GF-D8 (cell line): Measurements from ENCODE around the gene KIAA0825.
"Not testable (repeated sequence)": the region's sequence is repeated elsewhere in the genome, so short reads cannot be mapped to it uniquely, and the experiment has no call there.

Experiments used
- DNase-seq: peaks from one replicate; lab custom pipeline; 2025; lab: John Stamatoyannopoulos, UW

The KIAA0825 gene

DNA sequence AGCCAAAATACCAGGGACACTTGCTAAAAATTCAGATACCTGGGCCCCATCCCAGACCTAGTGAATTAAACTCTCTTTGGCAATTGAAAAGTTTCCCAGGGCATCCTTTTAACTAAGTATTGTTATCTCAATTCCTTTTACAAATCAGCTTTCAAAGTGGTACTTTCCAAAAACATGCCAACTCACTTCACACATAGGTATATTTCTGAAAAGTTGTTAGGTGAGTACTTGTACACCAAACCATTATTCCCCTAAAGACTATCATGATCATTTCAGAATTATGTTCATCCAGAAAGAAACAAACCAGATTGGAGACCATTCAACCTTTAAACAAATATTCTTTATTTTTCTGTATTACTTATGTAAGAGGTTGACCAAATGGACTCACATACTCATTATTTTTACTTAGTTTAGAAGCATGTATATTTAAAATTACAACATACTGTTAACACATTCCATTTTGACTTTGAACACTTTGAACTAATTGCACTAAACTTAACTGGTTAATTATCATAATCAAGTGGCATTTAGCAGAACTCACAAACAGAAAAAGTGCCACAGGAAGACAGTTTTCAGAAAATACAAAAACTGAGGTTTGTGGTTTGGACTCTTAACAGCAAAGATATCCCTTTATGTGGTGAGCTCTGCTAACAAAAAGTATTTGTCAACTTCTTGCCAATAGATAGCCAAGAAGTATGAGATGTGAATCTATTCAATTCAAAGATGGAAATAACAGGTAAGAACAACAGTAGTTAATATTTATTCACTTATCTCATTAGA is 40.7 kb downstream of the KIAA0825 start:
- DNase-seq, result no peak

DNA sequence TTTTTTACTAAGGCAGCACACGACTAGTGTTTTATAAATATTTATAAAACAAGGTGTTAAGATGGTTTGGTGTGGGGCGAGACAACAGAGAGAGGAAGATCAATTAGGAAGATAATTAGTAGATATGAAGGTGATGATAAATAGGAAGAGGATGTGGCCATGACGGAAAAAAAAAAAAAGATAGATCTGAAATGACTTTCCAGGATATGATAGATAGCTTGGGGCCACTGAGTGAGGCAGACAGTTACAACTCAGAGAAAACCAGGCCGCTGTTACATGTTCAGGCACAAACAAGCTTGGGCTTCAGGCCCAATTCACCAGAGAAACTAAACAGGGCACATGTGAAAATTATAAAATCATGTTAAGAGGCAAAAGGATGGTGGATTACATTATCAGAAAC is 43.2 kb downstream of the KIAA0825 start:
- no peak for DNase-seq

DNA sequence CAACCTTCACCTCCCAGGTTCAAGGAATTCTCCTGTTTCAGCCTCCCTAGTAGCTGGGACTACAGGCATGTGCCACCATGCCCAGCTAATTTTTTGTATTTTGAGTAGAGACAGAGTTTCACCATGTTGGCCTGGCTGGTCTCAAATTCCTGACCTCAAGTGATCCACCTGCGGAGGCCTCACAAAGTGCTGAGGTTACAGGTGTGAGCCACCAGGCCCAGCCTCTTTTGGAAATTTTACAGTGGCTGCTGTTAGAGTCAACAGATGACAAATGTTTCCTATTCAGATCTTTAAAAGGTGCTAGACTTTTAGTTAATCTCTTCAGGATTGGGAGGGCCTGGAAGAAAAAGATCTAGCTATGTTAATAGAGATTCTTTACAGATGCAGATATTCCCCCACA is 45.1 kb downstream of the KIAA0825 start:
- not testable (repeated sequence) for DNase-seq

- no peak for DNase-seq
Observed at GRCh38 chr5:94571415-94571814, 47.0 kb downstream of the KIAA0825 start.

GRCh38 chr5:94564812-94565211 is 53.6 kb downstream of the KIAA0825 start:
- DNase-seq, result no peak

- DNase-seq, result no peak
Observed at GRCh38 chr5:94562327-94562971, 56.0 kb downstream of the KIAA0825 start.

DNA sequence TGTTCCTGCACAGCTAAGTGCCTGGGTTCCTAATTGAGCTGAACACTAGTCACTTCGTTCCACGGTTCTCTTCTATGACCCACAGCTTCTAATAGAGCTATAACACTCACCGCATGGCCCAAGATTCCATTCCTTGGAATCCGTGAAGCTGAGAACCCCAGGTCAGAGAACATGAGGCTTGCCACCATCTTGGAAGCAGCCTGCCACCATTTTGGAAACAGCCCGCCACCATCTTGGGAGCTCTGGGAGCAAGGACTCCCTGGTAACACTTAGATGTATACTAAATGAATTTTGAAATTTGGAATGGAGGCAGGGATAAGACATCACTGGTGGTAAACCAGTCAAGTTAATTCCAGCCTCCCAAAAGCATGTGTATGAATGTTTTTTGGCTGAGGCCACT is 60.4 kb downstream of the KIAA0825 start:
- DNase-seq, result no peak

DNA sequence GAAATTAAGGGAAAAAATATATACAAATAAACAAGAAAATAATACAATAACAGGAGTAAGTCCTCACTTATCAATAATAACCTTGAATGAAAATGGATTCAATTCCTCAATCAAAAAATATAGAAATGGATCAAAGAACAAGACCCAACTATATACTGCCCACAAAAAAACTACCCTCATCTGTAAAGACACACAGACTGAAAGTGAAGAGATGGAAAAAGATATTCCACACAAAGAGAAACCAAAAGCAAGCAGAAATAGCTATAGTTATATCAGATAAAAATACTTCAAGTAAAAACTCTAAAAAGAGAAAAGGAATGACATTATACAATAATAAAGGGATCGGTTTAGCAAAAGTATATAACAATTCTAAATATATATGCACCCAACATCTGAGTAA is 66.5 kb downstream of the KIAA0825 start:
- no peak for DNase-seq

DNA sequence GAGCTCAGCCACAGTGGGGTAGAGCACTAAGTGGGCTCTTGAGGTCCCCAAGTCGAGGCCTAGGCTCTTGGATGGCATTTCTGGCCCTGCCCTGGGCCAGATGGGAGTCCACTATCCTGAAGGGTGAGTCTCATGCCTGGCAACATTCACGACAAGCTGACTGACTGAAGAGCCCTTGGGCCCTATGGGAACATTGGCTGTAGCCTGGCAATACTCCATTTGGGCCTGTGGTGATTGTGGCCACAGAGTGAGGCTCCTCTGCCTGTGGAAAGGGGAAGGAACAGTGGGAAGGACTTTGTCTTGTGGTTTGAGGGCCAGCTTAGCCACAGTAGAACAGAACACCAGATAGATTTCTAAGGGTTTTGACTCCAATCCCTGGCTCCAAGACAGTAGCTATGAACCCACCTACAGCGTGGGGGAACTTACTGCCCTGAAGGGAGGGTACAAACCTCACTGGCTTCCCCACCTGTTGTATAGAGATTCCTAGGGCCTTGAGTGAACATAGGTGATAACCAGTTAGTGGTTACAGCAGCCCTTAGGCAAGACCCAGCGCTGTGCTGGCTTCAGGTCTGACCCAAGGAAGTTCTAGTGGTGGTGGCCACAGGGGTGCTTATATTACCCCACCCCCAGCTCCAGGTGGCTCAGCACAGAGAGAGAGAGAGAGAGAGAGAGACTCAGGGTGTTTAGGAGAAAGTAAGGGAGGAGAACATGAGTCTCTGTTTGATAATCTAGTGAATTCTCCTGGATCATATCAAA is 72.4 kb downstream of the KIAA0825 start:
- peak; percentile 74 for DNase-seq

DNA sequence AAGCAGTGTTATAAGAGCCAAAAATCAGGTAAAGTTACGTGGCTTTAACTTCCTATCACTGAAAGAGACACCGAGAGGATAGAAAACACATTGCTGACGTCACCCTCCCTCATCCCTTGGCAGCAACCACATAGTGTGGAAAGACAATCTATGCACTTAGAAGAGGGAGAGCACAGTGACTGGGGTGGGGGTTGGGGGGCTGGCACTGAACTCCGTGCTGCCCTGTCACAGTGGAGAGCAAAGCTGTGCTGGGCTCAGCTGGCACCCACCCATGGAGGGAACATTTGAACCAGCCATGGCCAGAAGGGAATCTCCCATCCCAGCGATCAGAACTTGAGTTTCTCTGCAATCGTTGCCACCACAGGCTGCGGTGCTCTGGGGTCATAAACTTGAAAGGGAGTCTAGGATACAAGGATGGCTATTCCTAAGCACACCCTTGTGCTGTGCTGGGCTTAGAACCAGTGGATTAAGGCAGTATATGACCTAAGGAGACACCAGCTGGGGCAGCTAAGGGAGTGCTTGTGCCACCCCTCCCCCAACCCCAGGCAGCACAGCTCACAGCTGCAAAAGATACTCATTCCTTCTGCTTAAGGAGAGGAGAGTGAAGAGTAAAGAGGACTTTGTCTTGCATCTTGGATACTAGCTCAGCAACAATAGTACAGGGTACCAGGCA is 73.4 kb downstream of the KIAA0825 start:
- DNase-seq, result no peak

GRCh38 chr5:94544031-94544650 is 74.3 kb downstream of the KIAA0825 start:
- peak; percentile 27 for DNase-seq

DNA sequence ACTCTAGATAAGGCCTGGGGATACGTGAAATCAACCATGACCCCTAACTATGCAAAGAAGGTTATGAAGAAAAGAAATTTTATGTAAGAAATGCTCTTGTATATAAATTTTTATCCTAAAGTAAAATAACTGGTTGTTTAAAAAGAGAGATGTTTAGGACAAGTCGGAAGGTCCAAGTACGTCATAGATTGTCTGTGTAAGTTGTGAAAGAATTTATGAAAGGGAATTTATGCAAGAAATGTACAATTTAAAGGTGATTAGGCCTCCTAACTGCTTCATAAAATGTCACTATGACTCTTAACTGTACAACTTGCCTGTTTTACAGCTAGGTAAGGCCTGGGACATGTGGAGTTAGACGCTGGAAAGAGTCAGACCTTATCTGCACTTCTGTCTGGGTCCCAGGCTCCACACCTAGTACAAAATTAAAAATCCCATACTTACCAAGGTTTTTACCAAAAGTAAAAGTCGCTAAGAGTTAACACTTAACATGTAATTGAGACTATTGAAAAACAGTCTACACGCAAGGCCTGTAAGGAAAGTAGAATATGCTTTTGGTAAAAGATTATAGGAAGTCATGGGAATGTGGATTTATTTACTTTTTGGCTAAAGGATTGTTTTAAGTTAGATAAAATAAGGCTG is 77.4 kb downstream of the KIAA0825 start:
- DNase-seq, result no peak

- no peak for DNase-seq
Observed at GRCh38 chr5:94538260-94538659, 80.1 kb downstream of the KIAA0825 start.

DNA sequence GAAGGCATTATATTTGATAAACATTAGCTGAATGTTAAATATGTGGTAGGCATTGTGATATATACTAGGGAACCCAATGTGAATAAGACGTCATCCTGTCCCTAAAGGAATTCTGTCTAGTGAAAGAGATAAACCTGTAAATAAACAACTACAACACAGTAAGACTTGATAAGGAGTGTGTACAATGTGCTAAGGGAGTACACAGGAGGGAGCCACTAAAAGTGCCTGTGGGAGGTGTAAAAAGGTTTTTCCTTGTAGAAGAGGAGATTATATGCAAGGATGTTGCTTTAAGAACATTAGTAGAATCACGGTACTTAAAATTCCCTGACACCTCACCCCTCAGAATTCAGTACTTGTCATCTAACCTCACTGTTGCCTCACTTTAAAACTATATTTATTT is 91.7 kb downstream of the KIAA0825 start:
- DNase-seq, result no peak

DNA sequence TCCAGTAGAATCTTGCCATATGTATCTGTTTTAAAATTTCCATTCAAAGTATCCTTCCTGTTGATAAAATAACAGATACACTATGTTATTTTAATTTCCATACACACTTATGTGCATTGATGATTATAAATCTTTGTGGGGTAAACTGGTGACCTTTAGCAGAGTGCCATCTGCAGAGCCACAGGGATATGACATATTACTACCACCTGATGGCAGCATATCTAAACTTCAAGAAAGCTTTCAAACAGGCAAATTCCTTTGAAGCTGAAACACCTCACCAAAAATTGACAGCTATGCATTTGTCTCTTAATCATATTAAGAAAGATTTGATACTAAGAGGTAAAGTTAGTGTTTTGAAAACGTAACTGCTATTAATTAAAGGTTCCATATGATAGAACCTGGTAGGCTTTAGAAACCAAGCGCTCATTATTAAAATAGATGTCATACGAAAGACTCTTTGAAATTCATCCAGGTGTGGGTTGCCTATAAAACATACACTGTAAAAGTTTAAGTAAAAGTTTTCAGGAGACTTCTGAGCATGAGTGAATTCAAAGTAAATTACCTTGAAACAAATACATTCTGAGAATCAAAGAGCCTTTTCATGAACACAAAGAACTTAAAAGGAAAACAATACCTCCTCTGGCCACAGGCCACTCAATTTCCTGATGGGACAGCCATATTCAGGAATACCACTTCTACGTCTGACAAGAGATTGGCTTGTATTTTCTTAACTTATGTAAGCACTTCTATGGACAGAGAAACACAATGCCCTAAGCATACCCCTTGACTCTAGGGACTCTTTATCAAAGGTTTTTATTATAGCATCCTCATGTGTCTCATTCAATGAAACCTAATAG is 93.3 kb downstream of the KIAA0825 start:
- DNase-seq, result peak; percentile 9

- no peak for DNase-seq
Observed at GRCh38 chr5:94523018-94523417, 95.4 kb downstream of the KIAA0825 start.

DNA sequence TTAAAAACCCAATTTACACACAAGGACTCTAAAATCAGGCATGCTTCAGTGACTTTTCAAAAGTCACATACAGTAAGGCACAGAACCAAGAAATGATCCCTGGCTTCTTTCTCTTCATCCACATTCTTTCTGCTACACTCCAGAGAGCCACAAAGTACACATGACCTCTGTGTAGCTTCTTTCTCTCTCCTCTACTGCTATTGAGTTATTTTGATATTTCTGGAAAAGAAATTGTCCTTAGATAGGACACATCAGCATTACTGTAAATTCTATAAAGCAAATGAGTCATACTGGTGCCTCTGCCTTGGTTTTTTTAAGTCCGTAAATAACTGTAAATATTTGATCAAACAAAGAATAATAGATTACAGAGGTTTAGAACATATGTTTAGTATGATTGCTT is 96.3 kb downstream of the KIAA0825 start:
- DNase-seq, result no peak

DNA sequence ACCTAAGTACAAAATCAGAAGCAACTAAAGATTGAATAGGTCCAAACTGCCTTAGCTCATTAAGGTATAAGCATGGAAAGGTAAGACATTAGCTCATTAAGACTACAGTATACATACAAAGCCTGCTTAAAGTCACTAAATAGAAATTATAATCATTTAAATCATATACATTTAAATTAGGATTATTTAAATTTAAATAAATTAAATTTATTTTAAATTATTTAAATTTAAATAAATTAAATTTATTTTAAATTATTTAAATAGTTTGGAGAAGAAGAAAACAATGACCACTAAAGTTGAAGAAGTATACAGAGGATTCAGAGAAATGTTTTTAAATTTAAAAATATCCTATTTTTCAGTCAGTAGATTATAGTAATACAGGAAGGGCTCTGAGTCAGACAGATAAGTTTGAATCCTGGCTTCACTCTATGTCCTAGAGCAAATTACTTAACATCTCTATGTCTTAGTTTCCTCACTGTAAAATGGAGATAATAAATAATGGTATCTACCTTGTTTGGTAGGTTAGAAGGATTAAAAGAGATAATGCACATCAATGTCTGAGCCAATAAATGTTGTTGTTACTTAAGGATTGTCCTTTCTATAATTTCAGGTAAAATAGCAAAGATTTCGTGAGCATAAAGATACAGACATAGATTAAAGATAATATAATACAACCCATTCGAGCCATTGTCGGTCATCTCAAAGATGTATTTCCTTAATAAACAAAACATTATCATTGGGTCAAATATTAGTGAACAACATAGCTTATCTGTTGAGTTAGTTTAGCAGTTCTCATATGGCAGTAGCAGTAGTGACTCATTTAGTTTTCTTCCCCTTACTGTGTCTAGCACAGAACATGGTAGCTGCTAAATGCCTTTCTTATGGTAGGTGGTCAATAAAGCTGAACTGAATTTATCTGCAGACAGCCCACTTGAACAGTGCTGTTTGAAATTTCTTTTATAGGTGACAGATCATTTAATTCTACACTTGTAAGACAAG is 100.6 kb downstream of the KIAA0825 start:
- DNase-seq, result no peak

GRCh38 chr5:94516148-94516547 is 102.3 kb downstream of the KIAA0825 start:
- no peak for DNase-seq
